NCI-H187 treated with DMSO at 0.1 percent for 48 hours (cell line): ENCODE results near the gene RBM47.
"Not testable (repeated sequence)": the region's sequence is repeated elsewhere in the genome, so short reads cannot be mapped to it uniquely, and the experiment has no call there.

Experiments
- DNase-seq: peaks from one replicate; lab custom pipeline; 2025; lab: John Stamatoyannopoulos, UW

Gene RBM47

GRCh38 chr4:40439519-40439918 lies 190.1 kb downstream of the RBM47 start:
- no peak for DNase-seq

DNA sequence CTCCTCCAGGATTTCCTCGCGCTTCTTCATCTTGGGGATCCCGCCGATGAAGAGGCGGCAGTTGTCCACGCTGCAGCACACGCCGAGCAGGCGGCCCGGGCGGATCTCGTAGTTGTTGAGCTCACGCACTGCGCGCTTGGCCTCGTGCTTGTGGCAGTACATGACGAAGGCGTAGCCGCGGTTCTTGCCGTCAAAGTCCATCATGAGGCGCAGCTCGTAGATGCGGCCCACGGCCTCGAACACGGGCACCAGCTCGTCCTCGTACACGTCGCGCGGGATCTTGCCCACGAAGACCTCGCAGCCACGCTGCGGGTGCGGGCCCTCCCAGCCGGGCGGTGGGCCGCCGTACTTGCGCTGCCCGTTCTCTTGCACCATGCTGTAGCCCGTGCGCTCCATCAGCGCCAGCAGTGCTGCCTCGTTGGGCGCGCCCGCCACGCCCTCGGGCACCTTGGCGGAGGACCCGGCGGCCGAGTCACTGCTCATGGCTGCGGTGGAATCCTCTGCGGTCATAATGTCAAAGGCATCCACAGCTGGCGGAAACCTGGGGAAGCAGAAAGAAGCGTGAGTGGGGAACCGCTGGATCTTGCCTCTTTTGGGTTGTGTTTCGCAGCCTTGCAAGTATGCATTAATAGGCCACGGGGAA lies 191.2 kb downstream of the RBM47 start:
- DNase-seq: no peak

GRCh38 chr4:40437741-40438383 lies 191.8 kb downstream of the RBM47 start:
- DNase-seq: no peak

DNA sequence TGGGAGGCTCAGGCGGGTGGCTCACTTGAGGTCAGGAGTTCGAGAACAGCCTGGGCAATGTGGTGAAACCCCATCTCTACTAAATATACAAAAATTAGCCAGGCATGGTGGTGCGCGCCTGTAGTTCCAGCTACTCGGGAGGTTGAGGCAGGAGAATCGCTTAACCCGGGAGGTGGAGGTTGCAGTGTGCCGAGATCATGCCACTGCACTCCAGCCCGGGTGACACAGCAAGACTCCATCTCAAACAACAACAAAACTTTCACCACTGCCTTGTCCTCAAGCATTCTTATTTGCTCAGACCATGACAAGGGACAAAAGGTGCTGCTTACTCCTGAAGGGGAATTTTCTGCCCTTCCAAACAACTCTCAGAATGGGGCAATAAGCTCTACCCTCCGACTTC lies 194.4 kb downstream of the RBM47 start:
- DNase-seq: not testable (repeated sequence)

DNA sequence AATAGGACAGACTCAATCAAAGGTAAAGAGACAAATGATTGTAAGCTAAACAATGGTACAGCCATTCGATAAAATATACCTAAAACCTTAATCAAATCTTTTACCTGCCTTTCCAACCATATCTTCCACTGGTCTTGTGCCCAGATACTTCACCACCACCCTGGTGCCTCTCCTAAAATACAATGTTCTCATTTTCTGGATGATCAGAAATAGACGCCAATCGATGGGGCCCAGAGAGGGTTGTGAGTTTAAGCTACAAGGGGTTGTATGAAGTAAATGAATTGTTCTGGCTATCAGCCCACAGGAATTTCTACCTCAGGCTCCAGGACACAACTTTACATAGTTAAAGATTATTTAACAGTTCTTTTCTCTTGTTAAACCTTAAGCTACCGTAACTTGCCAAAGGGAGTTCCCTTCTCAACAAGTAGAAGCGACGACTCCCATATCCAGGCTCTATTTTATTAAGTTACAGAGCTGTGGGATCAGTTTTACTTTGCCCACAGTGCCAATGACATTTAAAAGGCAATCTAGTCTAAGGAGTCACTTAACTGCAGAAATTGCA lies 195.5 kb downstream of the RBM47 start:
- no peak for DNase-seq

DNA sequence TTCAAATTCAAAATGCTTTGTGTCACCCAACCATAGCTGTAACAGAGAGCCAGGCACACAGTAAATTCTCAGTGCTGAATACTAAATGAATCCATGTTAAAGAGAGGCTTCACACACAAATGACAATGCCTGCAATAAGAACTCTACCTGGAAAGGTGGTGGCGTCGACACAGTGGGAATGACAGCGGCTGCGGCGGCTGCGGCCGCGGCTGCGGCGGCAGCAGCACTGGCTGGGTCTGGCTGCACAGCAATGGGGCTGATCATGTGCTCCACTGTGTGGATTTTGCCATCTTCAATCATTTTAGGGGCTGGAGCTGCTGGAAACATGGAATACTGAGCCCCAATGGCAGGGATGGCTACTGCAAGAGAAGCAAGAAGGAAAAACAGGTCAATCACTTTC lies 197.2 kb downstream of the RBM47 start:
- DNase-seq: no peak

DNA sequence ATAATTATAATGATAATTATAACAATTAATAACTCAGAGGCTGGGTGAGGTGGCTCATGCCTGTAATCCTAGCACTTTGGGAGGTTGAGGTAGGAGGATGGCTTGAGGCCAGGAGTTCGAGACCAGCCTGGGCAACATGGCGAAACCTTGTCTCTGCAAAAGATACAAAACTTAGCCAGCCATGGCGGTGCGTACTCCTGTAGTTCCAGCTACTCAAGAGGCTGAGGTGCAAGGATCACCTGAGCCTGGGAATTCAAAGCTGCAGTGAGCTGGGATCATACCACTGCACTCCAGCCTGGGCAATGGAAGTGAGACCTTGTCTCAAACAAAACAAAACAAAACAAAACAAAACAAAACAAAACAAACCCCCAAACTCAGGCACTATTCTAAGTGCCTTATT lies 201.8 kb downstream of the RBM47 start:
- DNase-seq: not testable (repeated sequence)

GRCh38 chr4:40427128-40427527 lies 202.5 kb downstream of the RBM47 start:
- no peak for DNase-seq

DNA sequence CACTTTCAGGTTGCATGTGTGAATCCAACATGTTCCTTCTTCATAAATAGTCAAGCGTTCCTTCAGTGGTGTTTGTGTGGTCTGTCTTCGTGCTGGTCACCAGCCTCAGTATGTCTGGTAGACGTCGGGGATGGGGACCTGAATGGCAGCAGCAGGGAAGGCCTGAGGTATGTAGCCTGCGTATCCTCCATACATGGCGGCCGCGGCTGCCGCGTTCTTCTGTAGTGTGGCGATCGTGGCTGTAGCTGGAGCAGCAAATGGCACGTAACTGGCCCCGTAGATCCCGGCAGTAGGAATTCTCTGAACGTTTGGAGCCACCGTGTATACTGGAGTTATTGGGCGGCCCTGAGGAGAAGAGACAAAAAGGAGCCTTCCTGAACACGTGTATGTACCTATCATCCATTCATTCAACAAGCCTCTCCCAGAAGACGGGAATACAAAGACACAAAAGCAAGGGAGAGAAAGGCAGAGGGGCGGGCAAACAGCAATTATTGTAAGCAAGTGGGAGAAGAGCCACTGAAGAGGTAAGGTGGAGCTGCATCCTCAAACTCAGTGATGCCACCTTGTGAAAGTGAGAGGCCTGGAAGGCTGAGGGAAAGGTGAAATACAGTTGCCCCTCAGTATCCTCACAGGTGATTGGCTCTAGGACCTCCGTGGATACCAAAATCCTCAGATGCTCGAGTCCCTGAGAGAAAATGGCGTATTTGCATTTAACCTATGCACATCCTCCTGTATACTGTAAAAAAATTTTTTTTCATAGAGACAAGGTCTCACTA lies 203.7 kb downstream of the RBM47 start:
- DNase-seq: no peak

- DNase-seq: no peak
Measured at GRCh38 chr4:40423735-40424134, 205.9 kb downstream of the RBM47 start.

DNA sequence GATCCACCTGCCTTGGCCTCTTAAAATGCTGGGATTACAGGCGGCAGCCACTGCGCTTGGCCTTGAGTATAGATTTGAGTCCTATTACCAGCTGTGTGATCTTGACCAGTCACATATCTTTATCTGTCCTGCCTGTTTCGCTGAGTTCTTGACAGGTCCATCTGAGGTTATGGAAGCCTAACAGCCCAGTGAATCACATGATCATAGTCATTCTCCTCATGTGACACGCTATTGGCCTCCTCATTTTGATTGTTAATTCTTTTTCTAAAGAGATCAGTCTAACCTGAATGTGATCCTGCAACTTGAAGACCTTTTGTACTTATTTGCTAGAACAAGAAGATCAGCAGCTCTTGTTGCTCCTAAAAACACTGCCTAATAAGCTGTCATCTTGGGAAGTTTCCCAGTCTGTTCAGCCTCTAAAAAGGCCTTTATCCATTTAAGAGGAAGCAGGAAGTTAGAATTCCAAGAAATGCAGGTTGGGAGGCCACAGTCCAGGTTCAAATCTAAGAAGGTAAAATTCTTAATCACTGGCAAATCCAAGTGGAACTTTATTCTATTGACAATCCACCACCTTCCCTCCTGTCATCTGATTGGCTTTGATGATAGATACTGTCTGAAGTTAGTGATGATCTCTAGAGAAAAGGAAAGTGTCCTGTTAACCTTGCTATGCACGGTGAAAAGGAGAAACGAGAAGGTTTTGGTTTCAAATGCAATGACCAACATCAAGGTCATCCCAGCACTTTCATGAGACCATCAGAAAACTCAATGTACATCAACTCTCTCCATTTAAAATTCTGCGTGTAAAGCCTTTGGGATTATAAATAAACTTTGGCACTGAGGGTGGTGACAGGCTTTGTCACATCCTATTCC lies 207.6 kb downstream of the RBM47 start:
- no peak for DNase-seq

DNA sequence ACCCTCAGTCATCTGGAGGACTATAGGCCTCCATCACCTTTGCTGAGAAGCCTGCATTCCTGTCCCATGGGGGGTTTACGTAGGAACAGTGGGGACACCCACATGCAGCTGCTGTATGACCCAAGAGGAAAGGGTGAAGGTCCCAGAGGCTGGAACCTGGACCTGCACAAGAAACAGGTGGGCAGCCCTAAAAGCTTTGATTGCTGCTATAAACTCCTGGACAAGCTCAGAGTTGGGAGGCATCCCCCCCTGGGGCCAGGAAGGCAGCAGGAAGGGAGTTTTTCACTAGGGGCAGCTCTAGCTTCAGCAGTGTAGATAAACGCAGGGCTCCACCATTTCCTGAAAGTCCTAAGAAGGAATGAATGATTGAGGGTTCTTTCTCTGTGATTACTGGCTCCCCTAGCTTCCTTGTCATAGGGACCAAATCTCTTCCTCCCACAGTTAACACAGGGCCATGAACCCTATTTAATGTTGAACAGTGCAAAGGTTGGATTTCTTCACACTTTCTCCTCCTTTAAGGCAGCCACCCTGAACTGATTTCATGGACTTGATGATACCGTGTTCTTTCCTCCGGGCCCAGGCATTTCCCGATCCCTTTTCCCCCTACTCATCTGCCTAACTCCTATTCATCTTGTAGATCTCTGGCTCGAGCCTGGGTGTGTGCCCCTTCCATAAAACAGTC lies 210.3 kb downstream of the RBM47 start:
- DNase-seq: no peak

DNA sequence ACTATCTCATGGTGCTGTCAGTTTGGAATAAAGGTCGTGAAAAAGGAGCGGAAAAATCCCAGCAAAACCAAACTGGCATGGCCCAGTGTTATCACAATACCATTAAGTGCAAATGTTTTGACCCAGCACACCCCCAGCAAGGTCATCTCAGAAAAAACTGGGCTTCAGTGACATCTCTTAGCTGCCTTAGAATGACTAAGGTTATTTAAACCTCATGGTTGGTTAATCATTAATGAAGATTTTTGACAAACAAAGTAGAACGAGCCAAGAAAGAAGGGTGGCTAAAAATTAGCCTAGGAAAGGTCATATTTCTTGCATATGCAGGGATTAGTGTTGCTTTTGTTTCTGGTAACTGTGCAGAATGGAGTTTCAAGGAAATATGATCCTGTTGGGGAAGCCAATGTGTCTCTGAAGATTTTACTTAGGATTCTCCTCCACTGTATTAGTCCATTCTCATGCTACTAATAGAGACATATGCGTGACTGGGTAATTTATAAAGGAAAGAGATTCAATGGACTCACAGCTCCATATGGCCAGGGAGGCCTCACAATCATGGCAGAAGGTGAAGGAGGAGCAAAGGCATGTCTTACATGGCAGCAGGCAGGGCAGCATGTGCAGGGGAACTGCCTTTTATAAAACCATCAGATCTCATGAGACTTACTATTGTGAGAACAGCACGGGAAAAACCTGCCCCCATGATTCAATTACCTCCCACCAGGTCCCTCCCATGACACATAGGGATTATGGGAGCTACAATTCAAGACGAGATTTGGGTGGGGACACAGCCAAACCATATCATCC lies 211.0 kb downstream of the RBM47 start:
- DNase-seq: no peak

DNA sequence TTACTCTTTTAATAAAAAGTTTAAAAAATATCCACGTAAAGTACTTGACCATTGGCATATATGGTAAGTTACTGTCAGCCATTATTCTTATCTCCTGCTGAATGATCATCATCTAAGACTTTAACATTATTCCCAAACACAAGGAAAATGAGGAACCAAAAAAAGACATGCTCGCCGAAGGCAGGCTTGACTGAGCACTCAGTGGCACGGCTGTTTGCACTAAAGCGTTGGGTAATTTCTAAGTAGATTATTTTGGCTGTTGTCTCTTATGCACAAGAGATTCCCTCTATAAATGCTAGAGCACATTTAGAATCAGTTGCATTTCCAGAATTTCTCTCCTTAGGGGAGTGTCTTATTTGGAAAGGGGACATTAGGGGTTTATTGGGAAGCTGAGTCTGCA lies 211.7 kb downstream of the RBM47 start:
- DNase-seq: no peak

- DNase-seq: no peak
Measured at GRCh38 chr4:40414673-40415072, 215.0 kb downstream of the RBM47 start.

- no peak for DNase-seq
Measured at GRCh38 chr4:40412866-40413795, 216.5 kb downstream of the RBM47 start.

GRCh38 chr4:40412388-40412787 lies 217.3 kb downstream of the RBM47 start:
- no peak for DNase-seq

- DNase-seq: no peak
Measured at GRCh38 chr4:40409835-40410234, 219.8 kb downstream of the RBM47 start.

DNA sequence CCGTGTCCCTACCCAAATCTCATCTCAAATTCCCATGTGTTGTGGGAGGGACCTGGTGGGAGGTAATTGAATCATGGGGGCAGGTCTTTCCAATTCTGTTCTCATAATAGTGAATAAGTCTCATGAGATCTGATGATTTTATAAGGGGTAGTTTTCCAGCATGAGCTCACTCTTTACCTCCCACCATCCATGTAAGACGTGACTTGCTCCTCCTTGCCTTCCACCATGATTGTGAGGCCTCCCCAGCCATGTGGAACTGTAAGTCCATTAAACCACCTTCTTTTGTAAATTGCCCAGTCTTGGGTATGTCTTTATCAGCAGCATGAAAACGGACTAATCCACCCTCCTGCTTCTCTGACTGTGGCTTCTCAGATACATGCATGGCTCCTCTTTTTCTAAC lies 222.2 kb downstream of the RBM47 start:
- not testable (repeated sequence) for DNase-seq
